ENCODE data around the gene ELMO1. TPM values are rescaled to one million over a fixed set of nuclear protein-coding genes. Genes with fewer than 3 reads are reported as not detected.

The ELMO1 gene
- polyA plus RNA-seq, 2 of the 4 experiments (the other 2 are of a cell fraction), result 2.3 to 6.1 TPM

DNA sequence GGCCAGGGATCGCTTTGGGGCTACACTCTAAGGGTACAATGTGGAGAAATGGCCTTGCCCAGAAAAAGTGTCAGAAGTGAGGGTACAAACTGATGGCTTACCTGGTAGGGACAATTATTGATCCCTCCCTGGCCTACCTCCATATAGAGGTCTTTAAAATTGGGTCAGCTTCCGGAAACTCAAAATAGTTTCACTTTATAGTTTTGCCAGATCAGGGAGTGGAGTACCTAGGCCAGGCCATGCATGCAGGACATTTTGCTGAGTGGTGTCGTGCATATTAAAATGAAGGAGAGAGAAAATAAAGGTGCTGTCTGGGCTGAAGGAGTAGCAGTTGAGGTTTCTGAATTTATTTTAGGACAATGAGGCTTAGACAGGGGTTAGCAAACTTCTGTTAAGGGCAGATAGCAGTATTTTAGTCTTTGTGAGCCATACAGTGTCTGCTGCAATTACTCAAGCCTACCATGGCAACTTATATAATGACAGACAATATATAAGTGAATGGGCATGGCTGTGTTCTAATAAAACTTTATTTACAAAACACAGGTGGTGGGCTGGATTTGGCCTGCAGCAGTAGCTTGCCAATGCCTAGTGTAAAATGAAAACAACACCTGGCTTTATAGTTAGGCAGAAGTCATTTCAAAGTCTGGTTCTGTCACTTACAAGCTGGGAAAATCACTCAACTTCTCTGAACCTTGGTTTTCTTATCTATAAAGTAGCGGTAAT is 547.5 kb downstream of the ELMO1 start:
- FAIRE-seq, result no peak
- POLR2A ChIA-PET, result no interaction called here
- H3K27ac ChIP-seq, result no peak overlapping the region

DNA sequence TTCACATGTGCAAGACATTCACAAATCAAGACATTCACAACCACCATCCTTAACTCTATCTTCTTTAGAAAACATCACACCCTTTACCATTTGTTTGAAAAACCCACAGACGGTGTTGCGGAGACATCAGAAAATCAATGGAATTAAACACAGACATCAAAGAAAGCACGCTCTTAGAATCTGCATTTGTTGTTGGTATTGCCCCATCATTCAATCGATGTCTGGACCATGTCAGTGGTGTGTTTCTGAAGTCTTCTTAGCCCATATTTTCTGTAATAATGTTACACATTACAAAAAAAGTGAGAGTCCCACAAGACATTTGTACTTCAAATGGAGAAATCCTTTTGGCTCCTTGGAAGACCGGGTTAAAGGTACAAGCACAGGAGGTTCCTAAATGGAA is 550.5 kb downstream of the ELMO1 start:
- TF ChIP-seq RARB (CRISPR knock-in tag; IDR thresholded peaks at IDR 0.05) (no peak), JUNB (IDR thresholded peaks at IDR 0.05) (no peak), RFX5 (IDR thresholded peaks at IDR 0.05) (no peak), BHLHE40 (IDR thresholded peaks at IDR 0.05; ENCODE audit: low read depth, low read length) (no peak), HOXB5 (CRISPR knock-in tag; IDR thresholded peaks at IDR 0.05) (no peak), POLR2AphosphoS2 (conservative IDR thresholded peaks at IDR 0.05; ENCODE audit: low read length) (no peak), KDM1A (IDR thresholded peaks at IDR 0.05; ENCODE audit: low read depth) (no peak), ZNF302 (CRISPR knock-in tag; IDR thresholded peaks at IDR 0.05) (no peak), HDAC2 (IDR thresholded peaks at IDR 0.05) (no peak), CEBPB (IDR thresholded peaks at IDR 0.05) (no peak), CHD2 (IDR thresholded peaks at IDR 0.05; ENCODE audit: low read length, partially characterized antibody) (no peak), HOXA7 (CRISPR knock-in tag; IDR thresholded peaks at IDR 0.05) (no peak), GATA3 (IDR thresholded peaks at IDR 0.05; ENCODE audit: borderline replicate concordance) (no peak), MYC (IDR thresholded peaks at IDR 0.05; ENCODE audit: borderline replicate concordance, low read length) (no peak), JUN (IDR thresholded peaks at IDR 0.05) (no peak)
- TF ChIP-seq, protein P1, sequence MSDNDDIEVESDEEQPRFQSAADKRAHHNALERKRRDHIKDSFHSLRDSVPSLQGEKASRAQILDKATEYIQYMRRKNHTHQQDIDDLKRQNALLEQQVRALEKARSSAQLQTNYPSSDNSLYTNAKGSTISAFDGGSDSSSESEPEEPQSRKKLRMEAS (IDR thresholded peaks at IDR 0.05), result no peak
- TF ChIP-seq, protein P2, sequence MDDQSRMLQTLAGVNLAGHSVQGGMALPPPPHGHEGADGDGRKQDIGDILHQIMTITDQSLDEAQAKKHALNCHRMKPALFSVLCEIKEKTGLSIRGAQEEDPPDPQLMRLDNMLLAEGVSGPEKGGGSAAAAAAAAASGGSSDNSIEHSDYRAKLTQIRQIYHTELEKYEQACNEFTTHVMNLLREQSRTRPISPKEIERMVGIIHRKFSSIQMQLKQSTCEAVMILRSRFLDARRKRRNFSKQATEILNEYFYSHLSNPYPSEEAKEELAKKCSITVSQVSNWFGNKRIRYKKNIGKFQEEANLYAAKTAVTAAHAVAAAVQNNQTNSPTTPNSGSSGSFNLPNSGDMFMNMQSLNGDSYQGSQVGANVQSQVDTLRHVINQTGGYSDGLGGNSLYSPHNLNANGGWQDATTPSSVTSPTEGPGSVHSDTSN (IDR thresholded peaks at IDR 0.05), result no peak
- TF ChIP-seq, protein P3, sequence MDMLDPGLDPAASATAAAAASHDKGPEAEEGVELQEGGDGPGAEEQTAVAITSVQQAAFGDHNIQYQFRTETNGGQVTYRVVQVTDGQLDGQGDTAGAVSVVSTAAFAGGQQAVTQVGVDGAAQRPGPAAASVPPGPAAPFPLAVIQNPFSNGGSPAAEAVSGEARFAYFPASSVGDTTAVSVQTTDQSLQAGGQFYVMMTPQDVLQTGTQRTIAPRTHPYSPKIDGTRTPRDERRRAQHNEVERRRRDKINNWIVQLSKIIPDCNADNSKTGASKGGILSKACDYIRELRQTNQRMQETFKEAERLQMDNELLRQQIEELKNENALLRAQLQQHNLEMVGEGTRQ (IDR thresholded peaks at IDR 0.05), result no peak
- 73% methylated on average over 5 of the region's 5 CpGs for WGBS (ENCODE audit: missing lambda C conversion rate)
- H3K9me3 ChIP-seq, result no peaks in the 10 kb centered on the region
- H3K4me3 ChIP-seq, result no peak overlapping the region
- ATAC-seq, result no peak
- H3K4me1 ChIP-seq, result no peaks in the 10 kb centered on the region
- H3K27ac ChIP-seq, result no peak overlapping the region
- H3K4me2 ChIP-seq, result no peak overlapping the region
- ChIA-PET POLR2A (no interaction called here), CTCF (no interaction called here)
- FAIRE-seq, result no peak
- no peak for DNase-seq (ENCODE audit: low read depth in 1 of 2, low spot score in 1 of 2)

More for the DNA sequence above, 547.5 kb downstream of the ELMO1 start:
- no peak for ATAC-seq
- Histone ChIP-seq H3K4me3 (no peak overlapping the region), H3K9me3 (no peaks in the 10 kb centered on the region), H3K4me2 (no peak overlapping the region), H3K4me1 (no peaks in the 10 kb centered on the region)
- CTCF ChIA-PET, result interaction anchor here (0.8 kb wide), 1 partner anchor 26 kb away, joined by 3 read pairs; no protein-coding TSS in a partner anchor
- WGBS (ENCODE audit: missing lambda C conversion rate), result 75% methylated on average over 4 of the region's 4 CpGs
- TF ChIP-seq RNF2 (IDR thresholded peaks at IDR 0.05; ENCODE audit: borderline replicate concordance, low read depth) (no peak), TFCP2L1 (CRISPR knock-in tag; IDR thresholded peaks at IDR 0.05) (no peak), NR3C1 (IDR thresholded peaks at IDR 0.05) (no peak), HEYL (CRISPR knock-in tag; IDR thresholded peaks at IDR 0.05) (no peak), FOSL2 (IDR thresholded peaks at IDR 0.05) (no peak), FOSL2 (CRISPR knock-in tag; IDR thresholded peaks at IDR 0.05) (no peak), HOXA7 (CRISPR knock-in tag; IDR thresholded peaks at IDR 0.05) (no peak), RAD21 (conservative IDR thresholded peaks at IDR 0.05 in 1 of 2, IDR thresholded peaks at IDR 0.05 in 1 of 2) (no peak), TP53 (CRISPR knock-in tag; IDR thresholded peaks at IDR 0.05) (no peak), HDAC2 (IDR thresholded peaks at IDR 0.05) (no peak), MYC (IDR thresholded peaks at IDR 0.05; ENCODE audit: borderline replicate concordance, low read length) (no peak)
- TF ChIP-seq, protein P4, sequence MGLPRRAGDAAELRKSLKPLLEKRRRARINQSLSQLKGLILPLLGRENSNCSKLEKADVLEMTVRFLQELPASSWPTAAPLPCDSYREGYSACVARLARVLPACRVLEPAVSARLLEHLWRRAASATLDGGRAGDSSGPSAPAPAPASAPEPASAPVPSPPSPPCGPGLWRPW (IDR thresholded peaks at IDR 0.05), result no peak
- no peak for DNase-seq (ENCODE audit: low read depth in 1 of 2, low spot score in 1 of 2)

Data from A549 (cell line).